SK-N-SH (cell line): ENCODE data around the gene DIP2A. TPM values are rescaled to one million over a fixed set of nuclear protein-coding genes. Genes with fewer than 3 reads are reported as not detected.

ENCODE experiments used
- CTCF ChIA-PET: fragments of 300-600, 350-600 bp; formaldehyde crosslinking; extraction: SDS; loops from one replicate; lab custom pipeline; 2021; lab: Yijun Ruan, JAX
- POLR2A ChIA-PET: fragments of 350-600 bp; sonication (Branson Sonifier 250); formaldehyde crosslinking; extraction: SDS; loops from one replicate; lab custom pipeline; 2020; ENCODE audit warnings: antibody characterized with exemption, inconsistent platforms; lab: Yijun Ruan, JAX
- DNase-seq: peaks from one replicate; pipeline ENCODE4 v3.0.0; 2012
- H2AFZ ChIP-seq: fragments of 200-600 bp; sonication (generic); 2 replicates; pipeline ENCODE4 v1.8.1; 2016; ENCODE audit warnings: antibody characterized with exemption, mild to moderate bottlenecking, low read depth
- H3F3A ChIP-seq: fragments of 200-600 bp; sonication (generic); replicated peaks from 2 replicates; pipeline ENCODE3; 2016; ENCODE audit warnings: antibody characterized with exemption, mild to moderate bottlenecking; ENCODE audit not compliant: insufficient read depth
- H3K27ac ChIP-seq, 2 experiments: fragments of 200-500 bp in 1 of 2; fragments of 200-600 bp in 1 of 2; sonication (Bioruptor generic) in 1 of 2; sonication (generic), shearing (Covaris generic) in 1 of 2; 2 replicates each; pipeline versions ENCODE4 v1.5.1 to v1.6.1; 2014 to 2016; ENCODE audit warnings: low read depth in 2 of 2, inconsistent platforms in 1 of 2, low read length in 1 of 2, mild to moderate bottlenecking in 1 of 2, mixed read lengths in 1 of 2
- H3K27me3 ChIP-seq: fragments of 200-600 bp; sonication (generic), shearing (Covaris generic); 2 replicates; pipeline ENCODE4 v1.6.1; 2016; ENCODE audit warnings: mixed run types; ENCODE audit not compliant: insufficient read depth
- H3K36me3 ChIP-seq, 2 experiments: fragments of 200-500 bp in 1 of 2; fragments of 200-600 bp in 1 of 2; sonication (Bioruptor generic) in 1 of 2; sonication (generic) in 1 of 2; replicated peaks in 1 of 2; 2 replicates each; pipeline versions ENCODE3 to v1.5.1; 2014 to 2016; ENCODE audit warnings: low read length in 1 of 2, mild to moderate bottlenecking in 1 of 2; ENCODE audit not compliant: insufficient read depth in 2 of 2, control insufficient read depth in 1 of 2
- H3K4me1 ChIP-seq, 2 experiments: fragments of 200-500 bp in 1 of 2; fragments of 200-600 bp in 1 of 2; sonication (Bioruptor generic) in 1 of 2; sonication (generic), shearing (Covaris generic) in 1 of 2; 2 replicates each; pipeline versions ENCODE4 v1.5.1 to v1.6.1; 2014 to 2016; ENCODE audit warnings: low read depth in 1 of 2, low read length in 1 of 2, mixed run types in 1 of 2; ENCODE audit not compliant: insufficient read depth in 2 of 2, control insufficient read depth in 1 of 2
- H3K4me2 ChIP-seq: fragments of 200-600 bp; sonication (generic), shearing (Covaris generic); 2 replicates; pipeline ENCODE4 v1.6.1; 2017; ENCODE audit warnings: mixed run types
- H3K4me3 ChIP-seq, 2 experiments: fragments of 200-500 bp in 1 of 2; fragments of 200-600 bp in 1 of 2; sonication (Bioruptor generic) in 1 of 2; sonication (generic), shearing (Covaris generic) in 1 of 2; 2 replicates each; pipeline versions ENCODE4 v1.5.1 to v1.8.1; 2014 to 2016; ENCODE audit warnings: low read depth in 2 of 2, inconsistent platforms in 1 of 2, low read length in 1 of 2, mild to moderate bottlenecking in 1 of 2, mixed read lengths in 1 of 2, moderate library complexity in 1 of 2
- H3K79me2 ChIP-seq: fragments of 200-600 bp; sonication (generic); 2 replicates; pipeline ENCODE4 v1.8.1; 2017; ENCODE audit warnings: mild to moderate bottlenecking; ENCODE audit not compliant: insufficient read depth
- H3K9ac ChIP-seq: fragments of 200-600 bp; sonication (generic); 2 replicates; pipeline ENCODE4 v1.6.1; 2017; ENCODE audit warnings: mixed run types
- H3K9me2 ChIP-seq: fragments of 200-600 bp; sonication (generic); 2 replicates; pipeline ENCODE4 v1.6.1; 2017; ENCODE audit warnings: mixed run types
- H3K9me3 ChIP-seq: fragments of 200-600 bp; sonication (generic); 2 replicates; pipeline ENCODE4 v1.6.1; 2017; ENCODE audit warnings: mixed run types, mild to moderate bottlenecking, moderate library complexity
- H4K20me1 ChIP-seq: fragments of 200-600 bp; sonication (generic); 2 replicates; pipeline ENCODE4 v1.6.1; 2017; ENCODE audit warnings: mild to moderate bottlenecking, mixed run types; ENCODE audit not compliant: insufficient read depth
- CHD2 ChIP-seq: fragments of 150-350 bp; IDR thresholded peaks from 2 replicates; pipeline ENCODE4 v1.6.1; 2018; ENCODE audit warnings: low read length; ENCODE audit not compliant: partially characterized antibody
- CTCF ChIP-seq: fragments of 200-600 bp; sonication (generic); IDR thresholded peaks from 2 replicates; pipeline ENCODE4 v1.6.1; 2017; ENCODE audit warnings: antibody characterized with exemption, mild to moderate bottlenecking, moderate library complexity
- EP300 ChIP-seq, 2 experiments: IDR thresholded peaks; 2 replicates each; pipeline versions ENCODE4 v1.4.0 to v1.6.1; 2012; ENCODE audit warnings: borderline replicate concordance in 1 of 2, low read depth in 1 of 2, low read length in 1 of 2
- EZH2phosphoT487 ChIP-seq: fragments of 200-600 bp; sonication (generic); IDR thresholded peaks from 2 replicates; pipeline ENCODE4 v1.6.1; 2017; ENCODE audit warnings: low read depth, mixed run types, mild to moderate bottlenecking, antibody characterized with exemption, moderate library complexity, borderline replicate concordance
- FOSL2 ChIP-seq: IDR thresholded peaks from 2 replicates; pipeline ENCODE4 v1.4.0; 2012; ENCODE audit warnings: low read depth, mild to moderate bottlenecking, moderate library complexity, borderline replicate concordance
- FOXJ3 ChIP-seq: sonication (generic); formaldehyde crosslinking; IDR thresholded peaks from 2 replicates; pipeline ENCODE4 v1.5.1; 2020; ENCODE audit warnings: mild to moderate bottlenecking, missing genetic modification reagents
- FOXM1 ChIP-seq: IDR thresholded peaks from 2 replicates; pipeline ENCODE4 v1.4.0; 2012; ENCODE audit warnings: low read depth, mild to moderate bottlenecking
- GABPA ChIP-seq: IDR thresholded peaks from 2 replicates; pipeline ENCODE4 v1.4.0; 2012; ENCODE audit warnings: low read depth, mild to moderate bottlenecking
- GATA2 ChIP-seq: sonication (generic); formaldehyde crosslinking; IDR thresholded peaks from 2 replicates; pipeline ENCODE4 v1.5.0; 2020; ENCODE audit warnings: mild to moderate bottlenecking, missing genetic modification reagents
- JUND ChIP-seq: IDR thresholded peaks from 2 replicates; pipeline ENCODE4 v1.4.0; 2012
- MEF2A ChIP-seq: IDR thresholded peaks from 2 replicates; pipeline ENCODE4 v1.4.0; 2012; ENCODE audit warnings: low read depth, borderline replicate concordance
- NFIC ChIP-seq: IDR thresholded peaks from 2 replicates; pipeline ENCODE4 v1.4.0; 2012; ENCODE audit warnings: borderline replicate concordance
- RXRA ChIP-seq: IDR thresholded peaks from 2 replicates; pipeline ENCODE4 v1.4.0; 2012; ENCODE audit warnings: low read depth, mild to moderate bottlenecking, borderline replicate concordance
- SMC3 ChIP-seq: IDR thresholded peaks from 2 replicates; pipeline ENCODE4 v1.6.1; 2012; ENCODE audit warnings: low read depth, low read length, improper control_type of control experiment
- TAF1 ChIP-seq: IDR thresholded peaks from 2 replicates; pipeline ENCODE4 v1.6.1; 2012; ENCODE audit warnings: low read depth, mild to moderate bottlenecking, low read length, moderate library complexity, borderline replicate concordance
- TEAD4 ChIP-seq: IDR thresholded peaks from 2 replicates; pipeline ENCODE4 v1.4.0; 2012; ENCODE audit warnings: mild to moderate bottlenecking, borderline replicate concordance; ENCODE audit not compliant: insufficient read depth
- WGBS: methylation state at CpG from one replicate; pipeline ENCODE4 v1.1.6; 2017; ENCODE audit warnings: low lambda C conversion rate; 5-methylcytosine and 5-hydroxymethylcytosine counted together
- polyA plus RNA-seq, 3 experiments: library from polyadenylated mRNA; depleted of rRNA; stranded (reverse); fragments of >200 nt; gene quantifications; 2 replicates each; pipeline ENCODE4 v1.2.3, GENCODE V29; 2012
- TF ChIP-seq, protein P1 (sequence below): IDR thresholded peaks from 2 replicates; pipeline ENCODE4 v1.4.0; 2012; ENCODE audit warnings: low read depth, borderline replicate concordance
- TF ChIP-seq, protein P2 (sequence below): fragments of 150-350 bp; IDR thresholded peaks from 2 replicates; pipeline ENCODE4 v1.6.1; 2017; ENCODE audit warnings: antibody characterized with exemption, low read length, low read depth, borderline replicate concordance
- TF ChIP-seq, protein P3 (sequence below): fragments of 150-350 bp; IDR thresholded peaks from 2 replicates; pipeline ENCODE4 v1.6.1; 2016; ENCODE audit warnings: mild to moderate bottlenecking, low read depth, low read length

DIP2A gene
- polyA plus RNA-seq, 1 of the 3 experiments (the other 2 are of a cell fraction) = 26.9 TPM

DNA sequence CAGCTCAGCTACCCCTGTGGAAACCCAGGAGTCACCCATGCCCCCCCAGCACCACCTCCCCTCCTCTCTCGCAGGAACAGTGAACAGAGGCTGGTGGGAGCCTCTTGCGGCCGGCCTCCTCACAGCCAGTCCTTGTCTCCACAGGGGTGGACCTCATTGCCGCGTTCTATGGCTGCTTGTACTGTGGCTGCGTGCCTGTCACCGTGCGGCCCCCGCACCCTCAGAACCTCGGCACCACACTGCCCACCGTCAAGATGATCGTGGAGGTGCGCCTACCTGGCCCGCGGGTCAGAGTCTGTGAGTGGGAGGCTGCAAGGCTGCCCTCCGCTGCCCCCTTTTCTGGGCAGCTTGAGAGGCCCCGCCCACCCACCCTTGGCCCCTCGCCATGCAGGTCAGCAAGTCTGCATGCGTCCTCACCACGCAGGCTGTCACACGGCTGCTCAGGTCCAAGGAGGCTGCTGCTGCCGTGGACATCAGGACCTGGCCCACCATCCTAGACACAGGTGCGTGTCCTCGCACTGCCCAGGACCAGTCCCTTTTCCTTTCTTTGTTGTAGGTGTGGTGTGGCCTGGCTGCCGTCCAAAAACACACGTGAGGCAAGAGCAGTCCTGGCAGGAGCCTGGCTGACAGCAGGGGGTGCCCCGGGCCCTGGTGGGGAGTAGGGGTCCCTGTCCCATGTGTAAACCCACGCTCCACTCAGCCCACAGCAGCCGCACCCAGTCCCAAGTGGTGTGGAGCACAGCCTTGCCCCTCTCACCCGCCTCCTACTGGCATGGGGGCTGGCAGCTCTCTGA, 95.9 kb downstream of the DIP2A start:
- H2AFZ ChIP-seq = no peak overlapping the region
- H3K4me1 ChIP-seq = no peaks in the 10 kb centered on the region
- 97% methylated on average over 25 of the region's 30 CpGs for WGBS
- H3K36me3 ChIP-seq = peaks cover 31 to 61% of the 10 kb centered on the region in 2 experiments
- H3K9me3 ChIP-seq = no peaks in the 10 kb centered on the region
- no peak overlapping the region for H3K4me3 ChIP-seq
- no peak overlapping the region for H3K27ac ChIP-seq
- no peaks in the 10 kb centered on the region for H3K79me2 ChIP-seq
- no peak overlapping the region for H3K9ac ChIP-seq
- H3K27me3 ChIP-seq = no peaks in the 10 kb centered on the region
- ChIA-PET POLR2A (no interaction called here), CTCF (interaction anchor here (1.2 kb wide), 1 partner anchor 13 kb away, joined by 4 read pairs; no protein-coding TSS in a partner anchor)
- H3F3A ChIP-seq = no peaks in the 10 kb centered on the region
- H4K20me1 ChIP-seq = no peaks in the 10 kb centered on the region
- no peak for DNase-seq
- H3K9me2 ChIP-seq = no peaks in the 10 kb centered on the region
- TF ChIP-seq TEAD4 = no peak
- TF ChIP-seq, protein P1, sequence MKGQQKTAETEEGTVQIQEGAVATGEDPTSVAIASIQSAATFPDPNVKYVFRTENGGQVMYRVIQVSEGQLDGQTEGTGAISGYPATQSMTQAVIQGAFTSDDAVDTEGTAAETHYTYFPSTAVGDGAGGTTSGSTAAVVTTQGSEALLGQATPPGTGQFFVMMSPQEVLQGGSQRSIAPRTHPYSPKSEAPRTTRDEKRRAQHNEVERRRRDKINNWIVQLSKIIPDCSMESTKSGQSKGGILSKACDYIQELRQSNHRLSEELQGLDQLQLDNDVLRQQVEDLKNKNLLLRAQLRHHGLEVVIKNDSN = no peak
- no peak for TF ChIP-seq FOSL2
- TF ChIP-seq CTCF = no peak
- TF ChIP-seq GATA2 (CRISPR knock-in tag) = no peak
- no peak overlapping the region for H3K4me2 ChIP-seq

DNA sequence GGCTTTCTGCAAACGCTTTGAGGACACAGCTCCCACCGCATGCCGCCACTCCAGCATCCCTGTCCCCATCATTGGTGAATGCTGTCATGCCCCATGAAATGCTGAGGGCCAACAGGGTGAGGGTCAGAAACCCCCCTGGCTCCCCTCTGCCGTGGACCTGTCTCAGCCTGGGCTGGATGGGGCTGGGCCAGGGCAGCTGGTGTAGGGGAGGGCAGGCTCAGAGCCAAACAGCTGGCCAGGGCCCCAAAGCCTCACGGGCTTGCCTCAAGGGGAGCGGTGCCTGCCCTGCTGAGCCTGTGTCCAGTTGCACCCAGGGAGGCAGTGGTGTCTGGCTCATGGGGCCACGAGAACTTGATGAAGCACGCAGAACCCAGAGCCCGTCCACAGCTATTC, 96.5 kb downstream of the DIP2A start:
- no peaks in the 10 kb centered on the region for H3K27me3 ChIP-seq
- peaks cover 36 to 61% of the 10 kb centered on the region in 2 experiments for H3K36me3 ChIP-seq
- H3K4me2 ChIP-seq = no peak overlapping the region
- H3F3A ChIP-seq = no peaks in the 10 kb centered on the region
- H3K9ac ChIP-seq = no peak overlapping the region
- no peak for TF ChIP-seq FOSL2
- TF ChIP-seq EP300 (IDR thresholded peaks at IDR 0.05; ENCODE audit: borderline replicate concordance in 1 of 2, low read depth in 1 of 2, low read length in 1 of 2) = no peak
- TF ChIP-seq EZH2phosphoT487 = no peak
- no peak for TF ChIP-seq CHD2
- no peak for TF ChIP-seq RXRA
- TF ChIP-seq, protein P2, sequence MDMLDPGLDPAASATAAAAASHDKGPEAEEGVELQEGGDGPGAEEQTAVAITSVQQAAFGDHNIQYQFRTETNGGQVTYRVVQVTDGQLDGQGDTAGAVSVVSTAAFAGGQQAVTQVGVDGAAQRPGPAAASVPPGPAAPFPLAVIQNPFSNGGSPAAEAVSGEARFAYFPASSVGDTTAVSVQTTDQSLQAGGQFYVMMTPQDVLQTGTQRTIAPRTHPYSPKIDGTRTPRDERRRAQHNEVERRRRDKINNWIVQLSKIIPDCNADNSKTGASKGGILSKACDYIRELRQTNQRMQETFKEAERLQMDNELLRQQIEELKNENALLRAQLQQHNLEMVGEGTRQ = no peak
- no peak for TF ChIP-seq GABPA
- TF ChIP-seq, protein P3, sequence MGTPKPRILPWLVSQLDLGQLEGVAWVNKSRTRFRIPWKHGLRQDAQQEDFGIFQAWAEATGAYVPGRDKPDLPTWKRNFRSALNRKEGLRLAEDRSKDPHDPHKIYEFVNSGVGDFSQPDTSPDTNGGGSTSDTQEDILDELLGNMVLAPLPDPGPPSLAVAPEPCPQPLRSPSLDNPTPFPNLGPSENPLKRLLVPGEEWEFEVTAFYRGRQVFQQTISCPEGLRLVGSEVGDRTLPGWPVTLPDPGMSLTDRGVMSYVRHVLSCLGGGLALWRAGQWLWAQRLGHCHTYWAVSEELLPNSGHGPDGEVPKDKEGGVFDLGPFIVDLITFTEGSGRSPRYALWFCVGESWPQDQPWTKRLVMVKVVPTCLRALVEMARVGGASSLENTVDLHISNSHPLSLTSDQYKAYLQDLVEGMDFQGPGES = no peak
- TF ChIP-seq FOXJ3 (CRISPR knock-in tag) = no peak
- TF ChIP-seq SMC3 = no peak
- TF ChIP-seq NFIC = no peak
- TF ChIP-seq FOXM1 = no peak
- TF ChIP-seq TAF1 = no peak
- TF ChIP-seq JUND = no peak
- TF ChIP-seq, protein P1 = no peak
- TF ChIP-seq MEF2A = no peak
- TF ChIP-seq, all 33 proteins: peak for 0
- H2AFZ ChIP-seq = no peak overlapping the region
- no peak overlapping the region for H3K4me3 ChIP-seq
- WGBS = 86% methylated on average over 4 of the region's 9 CpGs
- H3K27ac ChIP-seq = no peak overlapping the region
- no peaks in the 10 kb centered on the region for H3K9me3 ChIP-seq
- no peaks in the 10 kb centered on the region for H3K9me2 ChIP-seq
- POLR2A ChIA-PET = no interaction called here
- DNase-seq = no peak
- H3K4me1 ChIP-seq = no peaks in the 10 kb centered on the region
- CTCF ChIA-PET = interaction anchor here (1.2 kb wide), 1 partner anchor 13 kb away, joined by 4 read pairs; no protein-coding TSS in a partner anchor
- no peaks in the 10 kb centered on the region for H4K20me1 ChIP-seq
- no peaks in the 10 kb centered on the region for H3K79me2 ChIP-seq
